Measurements from ENCODE around the gene PLD2.

DNA sequence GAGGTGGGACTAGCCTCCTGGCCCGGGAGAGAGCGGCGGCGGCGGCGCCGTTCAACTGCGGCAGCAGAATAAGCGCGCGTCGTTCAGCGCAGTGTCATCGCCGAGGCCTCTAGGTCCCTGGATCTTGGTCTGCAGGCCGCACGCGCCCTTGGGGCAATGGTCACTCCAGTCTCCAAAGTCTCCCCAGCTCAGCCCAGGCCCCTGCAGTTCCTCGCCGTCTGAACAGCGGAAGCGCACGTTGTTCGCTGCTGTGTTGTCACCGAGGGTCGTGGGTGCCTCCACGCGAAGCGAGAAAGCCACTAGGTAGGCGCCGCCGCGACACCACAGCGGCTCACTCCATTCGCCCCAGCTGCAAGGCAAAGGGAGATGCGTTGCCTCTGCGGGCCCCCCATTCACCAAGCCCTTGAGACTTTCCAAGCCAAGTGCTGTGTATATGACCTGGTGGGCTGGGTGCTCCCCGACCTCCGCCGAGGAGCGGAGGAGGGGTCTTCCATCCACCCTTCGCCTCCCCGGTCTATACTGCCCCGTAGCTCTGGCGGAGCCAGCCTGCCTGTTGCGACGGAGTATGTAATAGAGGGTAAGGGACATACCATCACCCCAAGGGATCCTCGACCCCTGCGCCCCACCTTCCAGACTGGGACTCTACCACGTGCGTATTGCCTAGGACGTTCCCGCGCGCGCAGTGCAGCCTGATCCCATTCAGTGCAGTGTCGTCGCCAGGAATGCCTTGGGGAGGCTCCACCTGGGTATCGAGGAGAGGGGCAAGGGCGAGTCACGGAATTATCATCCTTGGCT is 21.4 kb upstream of the PLD2 start:
- TF ChIP-seq, protein P1, sequence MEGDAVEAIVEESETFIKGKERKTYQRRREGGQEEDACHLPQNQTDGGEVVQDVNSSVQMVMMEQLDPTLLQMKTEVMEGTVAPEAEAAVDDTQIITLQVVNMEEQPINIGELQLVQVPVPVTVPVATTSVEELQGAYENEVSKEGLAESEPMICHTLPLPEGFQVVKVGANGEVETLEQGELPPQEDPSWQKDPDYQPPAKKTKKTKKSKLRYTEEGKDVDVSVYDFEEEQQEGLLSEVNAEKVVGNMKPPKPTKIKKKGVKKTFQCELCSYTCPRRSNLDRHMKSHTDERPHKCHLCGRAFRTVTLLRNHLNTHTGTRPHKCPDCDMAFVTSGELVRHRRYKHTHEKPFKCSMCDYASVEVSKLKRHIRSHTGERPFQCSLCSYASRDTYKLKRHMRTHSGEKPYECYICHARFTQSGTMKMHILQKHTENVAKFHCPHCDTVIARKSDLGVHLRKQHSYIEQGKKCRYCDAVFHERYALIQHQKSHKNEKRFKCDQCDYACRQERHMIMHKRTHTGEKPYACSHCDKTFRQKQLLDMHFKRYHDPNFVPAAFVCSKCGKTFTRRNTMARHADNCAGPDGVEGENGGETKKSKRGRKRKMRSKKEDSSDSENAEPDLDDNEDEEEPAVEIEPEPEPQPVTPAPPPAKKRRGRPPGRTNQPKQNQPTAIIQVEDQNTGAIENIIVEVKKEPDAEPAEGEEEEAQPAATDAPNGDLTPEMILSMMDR (IDR thresholded peaks at IDR 0.05) = no peak
- no peak for TF ChIP-seq POLR2A (IDR thresholded peaks at IDR 0.05)

Data from body of pancreas (tissue), 4 donors.